SK-N-SH (cell line): ENCODE data around the gene TEX38. TPM values are rescaled to one million over a fixed set of nuclear protein-coding genes. Genes with fewer than 3 reads are reported as not detected.

Experiments used
- polyA plus RNA-seq, 3 experiments: library from polyadenylated mRNA; depleted of rRNA; stranded (reverse); fragments of >200 nt; gene quantifications; 2 replicates each; pipeline ENCODE4 v1.2.3, GENCODE V29; 2012

TEX38 gene
- polyA plus RNA-seq, 1 of the 3 experiments (the other 2 are of a cell fraction): 0.07 TPM

Other genes starting within 250 kb of the TEX38 start
- gene DMBX1, start 182.0 kb upstream of the TEX38 start, polyA plus RNA-seq (2012; rRNA removed): not detected in 2 replicates
- not detected in 2 replicates for gene KNCN, start 120.2 kb upstream of the TEX38 start, polyA plus RNA-seq (2012; rRNA removed)
- 28.2 and 29.6 TPM in 2 replicates for gene MKNK1, start 67.6 kb upstream of the TEX38 start, polyA plus RNA-seq (2012; rRNA removed)
- 8.6 and 10.6 TPM in 2 replicates for gene MOB3C, start 55.0 kb upstream of the TEX38 start, polyA plus RNA-seq (2012; rRNA removed)
- 39.9 and 51.0 TPM in 2 replicates for gene ATPAF1, start 3.5 kb upstream of the TEX38 start, polyA plus RNA-seq (2012; rRNA removed)
- gene EFCAB14, start 47.3 kb downstream of the TEX38 start, polyA plus RNA-seq (2012; rRNA removed): 13.6 and 20.0 TPM in 2 replicates
- not detected in 2 replicates for gene CYP4B1, start 127.2 kb downstream of the TEX38 start, polyA plus RNA-seq (2012; rRNA removed)